GM12878 (cell line): ENCODE data around the gene CCDC71L. TPM values are rescaled to one million over a fixed set of nuclear protein-coding genes. Genes with fewer than 3 reads are reported as not detected.

ENCODE experiments used
- ATAC-seq: fragments of 200-7000 bp; cut with Tn5 transposase; 3 replicates; pipeline ENCODE4 v1.9.1; 2020; ENCODE audit warnings: mild to moderate bottlenecking, moderate library complexity
- BruUV-seq: library from RNA; stranded (reverse); fragments of 400-500 nt; replicated peaks from 2 replicates; lab custom pipeline; 2021; lab: Mats Ljungman, UMichigan
- CTCF ChIA-PET: fragments of 300-600 bp; sonication (Branson Sonifier 250); formaldehyde crosslinking; extraction: SDS; loops from one replicate; lab custom pipeline; 2021; ENCODE audit warnings: inconsistent platforms; lab: Yijun Ruan, JAX
- POLR2A ChIA-PET: fragments of 350-600 bp; formaldehyde crosslinking; extraction: SDS; loops from one replicate; lab custom pipeline; 2021; ENCODE audit warnings: inconsistent platforms; lab: Charles Lee
- RAD21 ChIA-PET: fragments of 300-600 bp; sonication (Branson Sonifier 250); formaldehyde crosslinking; loops from one replicate; lab custom pipeline; 2023; ENCODE audit warnings: antibody characterized with exemption; ENCODE audit not compliant: unreplicated experiment; lab: Charles Lee
- SMC1A ChIA-PET: fragments of 300-600 bp; sonication (Branson Sonifier 250); formaldehyde crosslinking; loops from one replicate; lab custom pipeline; 2023; ENCODE audit not compliant: unreplicated experiment, uncharacterized antibody; lab: Charles Lee
- DNase-seq: peaks from one replicate; pipeline ENCODE4 v3.0.0-alpha.2; 2011; ENCODE audit warnings: low read depth, low spot score
- FAIRE-seq: peaks from 3 replicates; lab custom pipeline; 2011; peaks lifted over from hg19 to GRCh38; lab: Jason Lieb, UNC
- H2AFZ ChIP-seq: 2 replicates; pipeline ENCODE4 v1.6.0; 2011; ENCODE audit warnings: low read depth, low read length, control low read depth; ENCODE audit not compliant: control insufficient read depth
- H3K27ac ChIP-seq: 2 replicates; pipeline ENCODE4 v1.5.1; 2011; ENCODE audit warnings: control low read depth; ENCODE audit not compliant: control insufficient read depth, insufficient read depth
- H3K27me3 ChIP-seq, 2 experiments: replicated peaks in 1 of 2; 2 replicates each; pipeline versions ENCODE4 v1.6.0 to v1.6.1; 2011; ENCODE audit warnings: low read length in 1 of 2; ENCODE audit not compliant: control insufficient read depth in 2 of 2, insufficient read depth in 2 of 2
- H3K36me3 ChIP-seq, 2 experiments: 2 replicates each; pipeline ENCODE4 v1.5.1; 2011; ENCODE audit warnings: low read length in 1 of 2; ENCODE audit not compliant: control insufficient read depth in 2 of 2, insufficient read depth in 2 of 2
- H3K4me1 ChIP-seq: 2 replicates; pipeline ENCODE4 v1.6.1; 2011; ENCODE audit warnings: mild to moderate bottlenecking, low read length, moderate library complexity, mixed read lengths; ENCODE audit not compliant: control insufficient read depth, insufficient read depth
- H3K4me2 ChIP-seq: 2 replicates; pipeline ENCODE4 v1.6.0; 2011; ENCODE audit warnings: control low read depth; ENCODE audit not compliant: control insufficient read depth, insufficient read depth
- H3K4me3 ChIP-seq: fragments of 200-600 bp; sonication (generic); 2 replicates; pipeline ENCODE4 v1.5.1; 2016
- H3K79me2 ChIP-seq: 2 replicates; pipeline ENCODE4 v1.6.0; 2011; ENCODE audit warnings: low read length; ENCODE audit not compliant: control insufficient read depth, insufficient read depth
- H3K9ac ChIP-seq: 2 replicates; pipeline ENCODE4 v1.8.0; 2011; ENCODE audit warnings: low read length, control low read depth, mixed read lengths; ENCODE audit not compliant: control insufficient read depth, insufficient read depth
- H3K9me3 ChIP-seq: replicated peaks from 3 replicates; pipeline ENCODE4 v1.5.1; 2011; ENCODE audit warnings: mild to moderate bottlenecking, low read length; ENCODE audit not compliant: control insufficient read depth, insufficient read depth
- H4K20me1 ChIP-seq: 2 replicates; pipeline ENCODE4 v1.6.0; 2011; ENCODE audit not compliant: control insufficient read depth, insufficient read depth
- BRCA1 ChIP-seq: IDR thresholded peaks from 2 replicates; pipeline ENCODE4 v1.6.1; 2011; ENCODE audit warnings: low read depth, low read length, improper control_type of control experiment
- SMAD5 ChIP-seq: IDR thresholded peaks from 2 replicates; pipeline ENCODE4 v1.6.1; 2016; ENCODE audit warnings: antibody characterized with exemption, low read depth
- TBL1XR1 ChIP-seq: IDR thresholded peaks from 2 replicates; pipeline ENCODE4 v1.6.1; 2012; ENCODE audit warnings: low read depth, low read length, improper control_type of control experiment
- WGBS: methylation state at CpG from one replicate; pipeline ENCODE4 v1.1.6; 2016; ENCODE audit warnings: low lambda C conversion rate; ENCODE audit not compliant: insufficient replicate concordance, insufficient coverage; ENCODE audit errors: missing lambda C conversion rate; 5-methylcytosine and 5-hydroxymethylcytosine counted together
- in situ Hi-C: fragments of 300-500 bp; cut with MboI; formaldehyde crosslinking; loops from 9 replicates; pipeline ENCODE4 v1.14.3; 2018; ENCODE audit warnings: mixed read lengths
- intact Hi-C: fragments of 100-400 bp; cut with micrococcal nuclease; formaldehyde crosslinking; loops from one replicate; pipeline ENCODE4 v1.14.2; 2022; ENCODE audit not compliant: unreplicated experiment
- polyA plus RNA-seq, 11 experiments: library from polyadenylated mRNA; depleted of rRNA in 4 of 11; unstranded in 6 of 11; stranded (reverse) in 5 of 11; fragments of >200 nt; fragmentation: Nextera tagmentation in 4 of 11; fragmentation: Illumina TruSeq in 1 of 11; extraction: Ambion mirVana in 4 of 11; extraction: Trizol in 1 of 11; gene quantifications; 1 replicate in 1 of 11; 2 replicates in 10 of 11; pipeline versions ENCODE4 v1.2.1 to v1.2.3, GENCODE V29; 2011 to 2016; ENCODE audit warnings: inconsistent platforms in 2 of 11, missing spikeins in 2 of 11, low read depth in 1 of 11
- total RNA-seq, 4 experiments: library from RNA; depleted of rRNA in 3 of 4; stranded (reverse); fragments of >200 nt in 3 of 4; fragmentation: Illumina TruSeq in 1 of 4; extraction: Trizol in 1 of 4; gene quantifications; 2 replicates each; pipeline versions ENCODE4 v1.2.1 to v1.2.3, GENCODE V29; 2013 to 2021

The CCDC71L gene
- total and polyA plus RNA-seq, 10 of the 15 experiments (the other 5 are each of a cell fraction or from before 2014, with no cell fraction given): 1.1 to 20.7 (median 3.8) TPM

DNA sequence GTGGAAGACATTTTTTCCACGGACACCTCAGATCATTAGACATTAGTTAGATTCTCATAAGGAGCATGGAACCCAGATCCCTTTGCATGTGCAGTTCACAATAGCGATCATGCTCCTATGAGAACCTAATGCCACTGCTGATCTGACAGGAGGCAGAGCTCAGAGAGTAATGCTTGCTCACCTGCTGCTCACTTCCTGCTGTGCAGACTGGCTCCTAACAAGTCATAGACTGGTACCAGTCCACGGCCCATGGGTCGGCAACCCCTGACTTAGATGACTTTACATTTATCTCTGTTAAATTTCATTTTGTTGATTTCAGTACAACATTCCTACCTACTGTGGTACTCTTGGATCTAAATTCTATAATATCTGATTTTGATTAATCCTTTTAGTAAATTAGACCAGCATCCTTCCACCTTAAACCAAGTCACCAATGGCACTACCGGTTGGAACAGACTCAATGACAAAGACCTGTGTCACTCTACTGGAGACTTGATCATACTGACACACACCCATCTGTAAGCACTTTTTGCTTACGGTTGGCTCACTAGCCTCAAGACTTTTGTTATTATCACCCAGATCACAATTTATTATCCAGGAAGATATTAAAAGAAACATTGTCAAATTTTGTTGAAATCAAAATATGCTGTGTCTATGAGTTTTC, 8.0 kb upstream of the CCDC71L start:
- BruUV-seq: no TSS peak
- H3K36me3 ChIP-seq: no peaks in the 10 kb centered on the region
- H2AFZ ChIP-seq: no peak overlapping the region
- 61% methylated on average over 6 of the region's 6 CpGs for WGBS
- SMC1A ChIA-PET: interaction anchor here (1.2 kb wide), 1 partner anchor 67 kb away, joined by 4 read pairs; no protein-coding TSS in a partner anchor
- no peaks in the 10 kb centered on the region; the same call in 2 of the 3 replicates for H3K9me3 ChIP-seq
- FAIRE-seq: no peak
- no peak overlapping the region for H3K27ac ChIP-seq
- intact Hi-C loops: loop anchor here (10.0 kb wide), 1 partner anchor 486 kb away; no protein-coding TSS in a partner anchor
- no peak for TF ChIP-seq TBL1XR1
- TF ChIP-seq, all 136 proteins: peak for 0
- no peak overlapping the region for H3K4me2 ChIP-seq
- no peak overlapping the region for H3K4me3 ChIP-seq
- POLR2A ChIA-PET: no interaction called here
- RAD21 ChIA-PET: no interaction called here
- ATAC-seq (no peak), DNase-seq (no peak)
- in situ Hi-C loops: loop anchor here (5.0 kb wide), 1 partner anchor 63 kb away; no protein-coding TSS in a partner anchor
- CTCF ChIA-PET: interaction anchor here (1.4 kb wide), 1 partner anchor 10 kb away, joined by 3 read pairs; no protein-coding TSS in a partner anchor
- H3K9ac ChIP-seq: no peak overlapping the region
- no peaks in the 10 kb centered on the region; a peak in 1 of 4 replicates for H3K27me3 ChIP-seq
- H3K4me1 ChIP-seq: no peaks in the 10 kb centered on the region
- H4K20me1 ChIP-seq: no peaks in the 10 kb centered on the region
- no peaks in the 10 kb centered on the region for H3K79me2 ChIP-seq

DNA sequence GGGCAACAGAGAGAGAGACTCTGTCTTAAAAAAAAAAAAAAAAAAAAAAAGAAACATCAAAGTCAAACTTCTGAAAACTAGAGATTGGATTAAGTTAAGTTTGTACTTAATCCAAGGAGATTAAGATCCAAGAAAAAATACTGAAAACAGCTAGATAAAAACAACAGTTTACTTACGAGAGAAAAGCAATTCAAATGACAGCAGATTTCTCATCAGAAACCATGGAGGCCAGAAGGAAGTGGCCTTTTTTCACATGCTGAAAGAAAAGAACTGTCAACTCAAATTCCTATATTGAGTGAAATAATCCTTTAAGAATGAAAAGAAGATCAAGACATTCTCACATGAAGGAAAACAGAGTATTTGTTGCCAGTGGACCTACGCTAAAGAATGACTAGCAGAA, 5.4 kb upstream of the CCDC71L start:
- RAD21 ChIA-PET: interaction anchor here (1.1 kb wide), 1 partner anchor 70 kb away, joined by 3 read pairs; no protein-coding TSS in a partner anchor
- intact Hi-C loops: loop anchor here (10.0 kb wide), 1 partner anchor 488 kb away; no protein-coding TSS in a partner anchor
- Histone ChIP-seq H3K4me2 (no peak overlapping the region), H3K9ac (no peak overlapping the region), H3K4me3 (no peak overlapping the region), H3K4me1 (no peaks in the 10 kb centered on the region), H3K36me3 (no peaks in the 10 kb centered on the region)
- no TSS peak for BruUV-seq
- no peak for FAIRE-seq
- TF ChIP-seq BRCA1 (no peak), SMAD5 (no peak)
- TF ChIP-seq, all 136 proteins: peak for 0
- H3K27me3 ChIP-seq: no peaks in the 10 kb centered on the region; a peak in 1 of 4 replicates
- H2AFZ ChIP-seq: no peak overlapping the region
- ChIA-PET SMC1A (interaction anchor here (9.8 kb wide), 1 partner anchor 70 kb away, joined by 115 read pairs; no protein-coding TSS in a partner anchor), CTCF (no interaction called here), POLR2A (interaction anchor here (0.7 kb wide), 1 partner anchor 635 kb away, joined by 5 read pairs; no protein-coding TSS in a partner anchor)
- in situ Hi-C loops: loop anchor here (5.0 kb wide), 1 partner anchor 66 kb away; no protein-coding TSS in a partner anchor
- H3K79me2 ChIP-seq: no peaks in the 10 kb centered on the region
- no peaks in the 10 kb centered on the region for H4K20me1 ChIP-seq
- ATAC-seq: no peak
- H3K27ac ChIP-seq: no peak overlapping the region
- H3K9me3 ChIP-seq: no peaks in the 10 kb centered on the region
- no peak for DNase-seq
- 80% methylated on average over 2 of the region's 2 CpGs for WGBS
